Coronary artery (tissue), 2 donors: ENCODE data around the gene FGFBP1.

Experiments
- DNase-seq: peaks from one replicate; pipeline ENCODE4 v3.0.0-alpha.2; 2017; ENCODE audit warnings: low spot score
- H3K27ac ChIP-seq, 2 donors: fragments of 200-600 bp; sonication (generic); one replicate each; pipeline ENCODE4 v1.5.1; 2016 to 2019
- H3K4me3 ChIP-seq: fragments of 200-600 bp; sonication (generic); 2 replicates; pipeline ENCODE4 v1.5.1; 2016; ENCODE audit warnings: mild to moderate bottlenecking, moderate library complexity
- CTCF ChIP-seq: fragments of 200-600 bp; sonication (generic); IDR thresholded peaks from one replicate; pipeline ENCODE4 v1.5.1; 2019; ENCODE audit warnings: antibody characterized with exemption

FGFBP1 gene

GRCh38 chr4:15938640-15939039 is at the start of gene FGFBP1:
TSS of gene FGFBP1 (minus strand) at chr4:15938740. CDS start at chr4:15936632, 2,108 bp downstream.
- DNase-seq: no peak
- no peak within 1 kb of the TSS for H3K27ac ChIP-seq
- no peak within 1 kb of the TSS for H3K4me3 ChIP-seq
- no peak for TF ChIP-seq CTCF

DNA sequence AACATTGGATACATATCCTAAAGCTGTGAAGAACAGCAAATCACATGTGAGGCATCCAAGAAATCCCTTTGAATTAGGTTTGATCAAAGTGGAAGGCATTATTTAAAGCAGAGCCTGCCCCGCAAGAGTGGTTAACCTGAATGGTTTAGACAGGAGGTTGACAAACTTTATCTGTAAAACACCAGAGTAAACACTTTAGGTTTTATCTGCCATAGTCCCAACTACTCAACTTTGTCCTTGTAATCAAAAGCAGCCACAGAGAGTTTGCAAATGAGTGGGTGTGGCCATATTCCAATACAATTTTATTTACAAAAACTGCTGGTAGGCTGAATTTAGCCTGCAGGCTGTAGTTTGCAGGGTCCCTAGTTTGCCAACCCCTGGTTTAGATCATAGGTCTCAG is 49.7 kb upstream of the FGFBP1 start:
- TF ChIP-seq CTCF: no peak
- DNase-seq: no peak
- no peak overlapping the region for H3K27ac ChIP-seq
- H3K4me3 ChIP-seq: no peak overlapping the region

GRCh38 chr4:15986907-15987306 is 48.4 kb upstream of the FGFBP1 start:
- Histone ChIP-seq H3K27ac (no peak overlapping the region), H3K4me3 (no peak overlapping the region)
- no peak for DNase-seq
- TF ChIP-seq CTCF: no peak

- Histone ChIP-seq H3K27ac (no peak overlapping the region), H3K4me3 (no peak overlapping the region)
- TF ChIP-seq CTCF: no peak
- no peak for DNase-seq
Observed at GRCh38 chr4:15983610-15984009, 45.1 kb upstream of the FGFBP1 start.

DNA sequence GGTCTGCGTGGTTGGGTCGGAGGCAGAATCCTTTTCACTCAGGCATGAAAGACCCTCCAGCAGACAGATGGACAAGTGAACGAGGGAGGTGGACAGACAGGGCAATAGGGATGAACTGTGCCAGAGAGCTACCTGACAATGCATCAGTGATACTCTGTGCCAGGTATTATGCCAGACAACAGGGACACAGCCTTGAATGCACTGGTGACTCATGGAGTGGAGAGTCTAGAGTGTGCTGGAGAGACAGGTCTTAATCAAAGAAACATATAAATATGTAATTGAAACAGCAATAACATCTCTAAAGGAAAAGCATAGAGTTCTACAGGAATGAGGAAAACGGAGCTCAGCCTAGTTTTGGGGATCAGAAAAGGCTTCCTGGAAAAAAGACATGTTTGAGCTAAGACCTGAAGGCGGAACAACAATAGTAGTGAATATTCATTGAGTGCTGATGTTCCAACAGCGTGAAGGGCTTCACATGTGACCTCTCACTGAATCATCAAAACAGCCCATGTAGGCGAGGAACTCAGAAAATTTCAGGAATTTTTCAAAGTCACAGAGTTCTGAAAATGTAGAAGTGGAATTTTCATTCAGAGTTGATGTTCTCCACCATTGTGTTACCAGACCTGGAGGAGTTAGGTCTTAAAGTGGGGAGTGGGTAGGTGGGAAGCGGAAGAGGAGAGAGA is 44.4 kb upstream of the FGFBP1 start:
- no peak overlapping the region for H3K27ac ChIP-seq
- no peak for TF ChIP-seq CTCF
- H3K4me3 ChIP-seq: no peak overlapping the region
- no peak for DNase-seq

- no peak for DNase-seq
Observed at GRCh38 chr4:15976456-15977447, 38.2 kb upstream of the FGFBP1 start.

More at GRCh38 chr4:15976456-15977447, 38.2 kb upstream of the FGFBP1 start:
- no peak overlapping the region for H3K4me3 ChIP-seq
- H3K27ac ChIP-seq: no peak overlapping the region
- no peak for TF ChIP-seq CTCF
